Right lobe of liver (tissue), 4 donors: Measurements from ENCODE around the gene C4orf50.

Experiments
- CTCF ChIP-seq, 4 donors: fragments of 200-600 bp in 3 of 4; fragments of 450-650 bp in 1 of 4; IDR thresholded peaks; one replicate each; pipeline versions ENCODE4 v1.5.1 to v1.8.0; 2016 to 2022; ENCODE audit warnings: antibody characterized with exemption in 4 of 4, mild to moderate bottlenecking in 2 of 4
- POLR2A ChIP-seq: fragments of 450-650 bp; IDR thresholded peaks from one replicate; pipeline ENCODE4 v1.6.1; 2017; ENCODE audit warnings: antibody characterized with exemption, mild to moderate bottlenecking
- donor health status: DM: no; HTN: no; CAD: no.
- donor health status: DM: no; HTN: no; CAD: no.
- donor health status: DM: no; HTN: yes; CAD: no.

GRCh38 chr4:5916229-5916628 is 102.0 kb downstream of the C4orf50 start:
- TF ChIP-seq CTCF (IDR thresholded peaks at IDR 0.05) (no peak), POLR2A (no peak)
